Measurements from ENCODE around the gene ZSWIM4. TPM values are rescaled to one million over a fixed set of nuclear protein-coding genes. Genes with fewer than 3 reads are reported as not detected.
A peak's percentile ranks its signal among the peaks of the same experiment; 100 is the strongest.

The ZSWIM4 gene
- polyA plus RNA-seq, 1 of the 3 experiments (the other 2 are of a cell fraction), result 4.7 TPM

DNA sequence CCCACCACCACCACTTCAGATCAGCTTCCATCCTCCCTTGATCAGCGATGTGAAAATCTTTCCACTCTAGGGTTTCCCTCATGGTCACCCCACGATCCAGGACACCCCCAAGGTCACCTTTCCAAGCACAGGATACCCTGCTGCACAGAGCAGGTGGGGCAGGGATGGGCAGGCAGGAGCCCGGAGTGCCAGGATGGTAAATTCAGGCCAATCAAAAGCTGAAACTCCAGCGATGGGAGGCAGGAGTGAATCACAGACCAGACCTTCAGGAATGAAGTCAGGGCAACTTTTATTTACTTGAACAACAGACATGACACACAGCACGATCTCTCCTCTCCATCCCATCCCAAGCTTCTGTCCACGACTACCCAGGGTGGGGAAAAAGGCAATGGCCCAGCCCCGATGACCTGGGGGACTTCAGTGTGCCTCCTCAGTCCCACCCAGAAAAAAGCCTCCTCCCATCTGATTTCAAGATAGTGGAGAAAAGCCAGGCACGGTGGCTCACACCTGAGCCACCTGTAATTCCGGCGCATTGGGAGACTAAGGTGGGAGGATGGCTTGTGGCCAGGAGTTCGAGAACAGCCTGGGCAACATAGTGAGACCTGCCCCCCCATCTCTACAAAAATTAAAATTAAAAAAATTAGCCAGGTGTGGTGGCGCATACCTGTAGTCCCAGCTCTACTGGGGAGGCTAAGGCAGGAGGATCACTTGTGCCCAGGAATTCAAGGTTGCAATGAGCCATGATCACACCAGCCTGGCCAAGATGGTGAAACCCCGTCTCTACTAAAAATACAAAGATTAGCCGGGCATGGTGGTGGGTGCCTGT lies 39.2 kb downstream of the ZSWIM4 start:
- Histone ChIP-seq H3K36me3 (replicated peaks in 1 of 2; ENCODE audit: control insufficient read depth in 1 of 2, insufficient read depth in 2 of 2, low read length in 1 of 2) (peaks cover 23 to 62% of the 10 kb centered on the region in 2 experiments), H3K4me2 (peak overlapping the region; percentile 39), H3K9ac (peak overlapping the region; percentile 33), H3F3A (replicated peaks; ENCODE audit: insufficient read depth) (peaks cover 95% of the 10 kb centered on the region), H3K27ac (ENCODE audit: low read depth in 2 of 2, low read length in 1 of 2) (peak overlapping the region; percentile 8 to 97), H3K9me3 (no peaks in the 10 kb centered on the region), H3K4me1 (ENCODE audit: control insufficient read depth in 1 of 2, insufficient read depth in 2 of 2, low read depth in 1 of 2, low read length in 1 of 2) (peaks cover 45 to 47% of the 10 kb centered on the region in 2 experiments), H3K4me3 (ENCODE audit: low read depth in 2 of 2, low read length in 1 of 2) (no peak overlapping the region), H3K27me3 (ENCODE audit: insufficient read depth) (no peaks in the 10 kb centered on the region), H3K79me2 (ENCODE audit: insufficient read depth) (peaks cover 55% of the 10 kb centered on the region), H2AFZ (ENCODE audit: low read depth) (no peak overlapping the region), H3K9me2 (no peaks in the 10 kb centered on the region), H4K20me1 (ENCODE audit: insufficient read depth) (peaks cover 98% of the 10 kb centered on the region)
- CTCF ChIA-PET, result interaction anchor here (0.8 to 8.4 kb wide), 5 partner anchors 10 to 33 kb away, joined by 3 to 61 read pairs (median 3); no protein-coding TSS in a partner anchor
- no peak for TF ChIP-seq REST (IDR thresholded peaks at IDR 0.05; ENCODE audit: low read depth, low read length)
- TF ChIP-seq ELF1 (IDR thresholded peaks at IDR 0.05), result no peak
- no peak for TF ChIP-seq TAF1 (IDR thresholded peaks at IDR 0.05; ENCODE audit: borderline replicate concordance, low read depth, low read length)
- no peak for TF ChIP-seq SMC3 (IDR thresholded peaks at IDR 0.05; ENCODE audit: low read depth, low read length)
- TF ChIP-seq ZBTB33 (IDR thresholded peaks at IDR 0.05; ENCODE audit: borderline replicate concordance, low read depth), result no peak
- TF ChIP-seq SIN3A (IDR thresholded peaks at IDR 0.05; ENCODE audit: borderline replicate concordance, low read depth, low read length), result no peak
- TF ChIP-seq FOXJ3 (CRISPR knock-in tag; IDR thresholded peaks at IDR 0.05), result no peak
- TF ChIP-seq CHD2 (IDR thresholded peaks at IDR 0.05; ENCODE audit: low read length, partially characterized antibody), result no peak
- TF ChIP-seq, protein P1, sequence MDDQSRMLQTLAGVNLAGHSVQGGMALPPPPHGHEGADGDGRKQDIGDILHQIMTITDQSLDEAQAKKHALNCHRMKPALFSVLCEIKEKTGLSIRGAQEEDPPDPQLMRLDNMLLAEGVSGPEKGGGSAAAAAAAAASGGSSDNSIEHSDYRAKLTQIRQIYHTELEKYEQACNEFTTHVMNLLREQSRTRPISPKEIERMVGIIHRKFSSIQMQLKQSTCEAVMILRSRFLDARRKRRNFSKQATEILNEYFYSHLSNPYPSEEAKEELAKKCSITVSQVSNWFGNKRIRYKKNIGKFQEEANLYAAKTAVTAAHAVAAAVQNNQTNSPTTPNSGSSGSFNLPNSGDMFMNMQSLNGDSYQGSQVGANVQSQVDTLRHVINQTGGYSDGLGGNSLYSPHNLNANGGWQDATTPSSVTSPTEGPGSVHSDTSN (IDR thresholded peaks at IDR 0.05), result no peak
- no peak for TF ChIP-seq JUND (IDR thresholded peaks at IDR 0.05)
- TF ChIP-seq FOXM1 (IDR thresholded peaks at IDR 0.05; ENCODE audit: low read depth), result no peak
- TF ChIP-seq, protein P2, sequence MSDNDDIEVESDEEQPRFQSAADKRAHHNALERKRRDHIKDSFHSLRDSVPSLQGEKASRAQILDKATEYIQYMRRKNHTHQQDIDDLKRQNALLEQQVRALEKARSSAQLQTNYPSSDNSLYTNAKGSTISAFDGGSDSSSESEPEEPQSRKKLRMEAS (IDR thresholded peaks at IDR 0.05; ENCODE audit: low read depth), result no peak
- no peak for TF ChIP-seq FOSL2 (IDR thresholded peaks at IDR 0.05; ENCODE audit: borderline replicate concordance, low read depth)
- no peak for TF ChIP-seq POLR2AphosphoS5 (IDR thresholded peaks at IDR 0.05; ENCODE audit: low read depth, low read length)
- TF ChIP-seq, protein P3, sequence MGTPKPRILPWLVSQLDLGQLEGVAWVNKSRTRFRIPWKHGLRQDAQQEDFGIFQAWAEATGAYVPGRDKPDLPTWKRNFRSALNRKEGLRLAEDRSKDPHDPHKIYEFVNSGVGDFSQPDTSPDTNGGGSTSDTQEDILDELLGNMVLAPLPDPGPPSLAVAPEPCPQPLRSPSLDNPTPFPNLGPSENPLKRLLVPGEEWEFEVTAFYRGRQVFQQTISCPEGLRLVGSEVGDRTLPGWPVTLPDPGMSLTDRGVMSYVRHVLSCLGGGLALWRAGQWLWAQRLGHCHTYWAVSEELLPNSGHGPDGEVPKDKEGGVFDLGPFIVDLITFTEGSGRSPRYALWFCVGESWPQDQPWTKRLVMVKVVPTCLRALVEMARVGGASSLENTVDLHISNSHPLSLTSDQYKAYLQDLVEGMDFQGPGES (IDR thresholded peaks at IDR 0.05; ENCODE audit: low read depth, low read length), result no peak
- no peak for TF ChIP-seq GATA2 (CRISPR knock-in tag; IDR thresholded peaks at IDR 0.05)
- 87% methylated on average over 8 of the region's 14 CpGs for WGBS (ENCODE audit: low lambda C conversion rate)
- POLR2A ChIA-PET, result no interaction called here
- DNase-seq, result no peak

All from SK-N-SH (cell line).